ENCODE results near the gene ZNF23.

- TF ChIP-seq, protein P1, sequence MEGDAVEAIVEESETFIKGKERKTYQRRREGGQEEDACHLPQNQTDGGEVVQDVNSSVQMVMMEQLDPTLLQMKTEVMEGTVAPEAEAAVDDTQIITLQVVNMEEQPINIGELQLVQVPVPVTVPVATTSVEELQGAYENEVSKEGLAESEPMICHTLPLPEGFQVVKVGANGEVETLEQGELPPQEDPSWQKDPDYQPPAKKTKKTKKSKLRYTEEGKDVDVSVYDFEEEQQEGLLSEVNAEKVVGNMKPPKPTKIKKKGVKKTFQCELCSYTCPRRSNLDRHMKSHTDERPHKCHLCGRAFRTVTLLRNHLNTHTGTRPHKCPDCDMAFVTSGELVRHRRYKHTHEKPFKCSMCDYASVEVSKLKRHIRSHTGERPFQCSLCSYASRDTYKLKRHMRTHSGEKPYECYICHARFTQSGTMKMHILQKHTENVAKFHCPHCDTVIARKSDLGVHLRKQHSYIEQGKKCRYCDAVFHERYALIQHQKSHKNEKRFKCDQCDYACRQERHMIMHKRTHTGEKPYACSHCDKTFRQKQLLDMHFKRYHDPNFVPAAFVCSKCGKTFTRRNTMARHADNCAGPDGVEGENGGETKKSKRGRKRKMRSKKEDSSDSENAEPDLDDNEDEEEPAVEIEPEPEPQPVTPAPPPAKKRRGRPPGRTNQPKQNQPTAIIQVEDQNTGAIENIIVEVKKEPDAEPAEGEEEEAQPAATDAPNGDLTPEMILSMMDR (IDR thresholded peaks at IDR 0.05): no peak
- TF ChIP-seq ZFX (IDR thresholded peaks at IDR 0.05; ENCODE audit: borderline replicate concordance): no peak
Measured at GRCh38 chr16:71425746-71426068, 36.3 kb downstream of the ZNF23 start.
